ENCODE results near the gene SEMA4G. TPM values are rescaled to one million over a fixed set of nuclear protein-coding genes. Genes with fewer than 3 reads are reported as not detected.

Gene SEMA4G
- total RNA-seq, 1 experiment from 2014 or later, result 0.46 TPM

DNA sequence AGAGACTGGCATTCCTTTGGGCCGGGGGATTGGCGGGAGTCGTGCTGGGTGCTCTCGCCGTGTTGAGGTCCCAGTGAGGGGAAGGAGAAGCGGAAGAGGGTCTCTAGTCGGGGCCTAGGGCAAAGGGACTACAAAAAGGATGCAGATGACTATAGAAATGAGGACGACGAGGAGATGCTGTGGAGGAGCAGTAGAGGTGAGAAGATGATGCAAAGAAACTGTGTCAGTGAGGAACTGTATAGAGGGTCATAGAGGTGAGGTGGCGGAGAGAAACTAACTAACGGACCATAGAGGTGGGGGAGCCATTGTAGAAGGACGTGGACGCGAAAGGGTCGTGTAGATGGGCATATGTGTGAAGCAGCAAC is 18.4 kb downstream of the SEMA4G start:
- DNase-seq (ENCODE audit: low read depth), result no peak

DNA sequence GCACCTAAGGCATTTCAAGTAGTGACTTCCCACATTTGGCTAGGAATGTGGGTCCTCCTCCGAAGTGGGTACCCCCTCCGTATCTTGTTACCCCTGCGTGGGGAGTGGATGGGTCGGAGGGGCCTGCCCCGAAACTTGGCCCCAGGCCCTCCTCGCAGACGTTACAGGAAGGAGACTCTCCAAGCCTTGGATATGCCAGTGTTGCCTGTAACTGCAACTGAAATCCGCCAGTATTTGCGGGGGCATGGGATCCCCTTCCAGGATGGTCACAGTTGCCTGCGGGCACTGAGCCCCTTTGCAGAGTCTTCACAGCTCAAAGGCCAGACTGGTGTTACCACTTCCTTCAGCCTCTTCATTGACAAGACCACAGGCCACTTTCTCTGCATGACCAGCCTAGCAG is 18.9 kb downstream of the SEMA4G start:
- DNase-seq (ENCODE audit: low read depth), result no peak

DNA sequence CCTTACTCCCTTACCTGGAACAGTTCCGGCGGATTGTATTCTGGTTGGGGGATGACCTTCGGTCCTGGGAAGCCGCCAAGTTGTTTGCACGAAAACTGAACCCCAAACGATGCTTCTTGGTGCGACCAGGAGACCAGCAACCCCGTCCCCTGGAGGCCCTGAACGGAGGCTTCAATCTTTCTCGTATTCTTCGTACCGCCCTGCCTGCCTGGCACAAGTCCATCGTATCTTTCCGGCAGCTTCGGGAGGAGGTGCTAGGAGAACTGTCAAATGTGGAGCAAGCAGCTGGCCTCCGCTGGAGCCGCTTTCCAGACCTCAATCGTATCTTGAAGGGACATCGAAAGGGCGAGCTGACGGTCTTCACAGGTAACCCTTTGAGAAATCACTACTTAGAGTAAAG is 19.8 kb downstream of the SEMA4G start:
- no peak for DNase-seq (ENCODE audit: low read depth)

DNA sequence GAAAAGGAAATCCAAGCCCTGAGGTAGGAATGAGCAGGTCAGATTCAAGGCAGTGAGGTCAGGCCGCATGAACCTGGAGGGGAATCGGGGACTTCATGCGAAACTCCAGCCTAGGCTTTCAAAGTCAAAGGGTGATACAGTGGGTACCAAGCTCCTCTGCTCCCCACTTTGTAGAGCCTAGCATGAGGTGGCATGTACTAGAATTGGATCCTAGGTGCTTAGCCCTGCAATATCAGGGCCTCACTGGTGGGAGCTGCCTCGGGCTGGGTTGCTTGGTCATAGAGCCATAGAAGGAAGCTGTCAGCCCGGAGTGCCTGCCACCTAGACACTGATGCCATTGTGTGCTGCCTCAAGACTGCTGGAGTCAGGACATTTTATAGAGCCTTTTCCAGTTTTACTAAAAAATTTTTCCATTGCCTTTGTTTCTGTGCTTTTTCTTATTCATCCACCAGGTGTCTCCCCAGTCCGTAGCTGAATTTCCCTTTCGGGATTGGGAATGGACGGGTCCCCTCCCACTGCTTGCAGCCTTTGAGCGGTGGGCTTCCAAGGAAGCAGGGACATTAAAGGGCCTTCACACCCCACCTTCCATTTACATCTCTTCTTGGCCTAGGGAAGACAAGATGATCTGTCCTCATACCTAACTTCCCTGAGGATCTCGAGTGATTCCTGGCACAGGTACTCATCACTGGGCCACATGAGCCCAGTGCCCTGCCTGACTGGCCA is 24.8 kb downstream of the SEMA4G start:
- peak; percentile 47 for DNase-seq (ENCODE audit: low read depth)

DNA sequence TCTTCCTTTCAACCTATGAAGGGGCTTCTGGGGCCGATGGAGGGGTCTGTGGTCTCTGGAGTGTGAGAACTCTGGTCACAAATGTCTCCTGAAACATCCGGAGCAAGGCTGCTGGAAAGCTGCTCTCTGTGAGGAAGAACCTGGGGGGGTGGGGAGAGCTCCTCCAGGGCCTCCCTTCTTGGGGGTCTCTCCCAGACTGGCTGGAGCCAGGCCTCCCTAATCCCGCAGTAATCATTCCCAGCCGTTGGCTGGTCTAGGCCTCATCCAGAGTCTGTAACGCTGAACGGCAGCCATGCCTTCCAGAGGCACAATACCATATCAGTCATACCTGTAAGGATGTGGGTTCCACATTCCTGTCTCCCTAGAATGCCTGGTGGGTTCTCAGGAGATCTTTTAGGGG is 25.9 kb downstream of the SEMA4G start:
- DNase-seq (ENCODE audit: low read depth), result no peak

DNA sequence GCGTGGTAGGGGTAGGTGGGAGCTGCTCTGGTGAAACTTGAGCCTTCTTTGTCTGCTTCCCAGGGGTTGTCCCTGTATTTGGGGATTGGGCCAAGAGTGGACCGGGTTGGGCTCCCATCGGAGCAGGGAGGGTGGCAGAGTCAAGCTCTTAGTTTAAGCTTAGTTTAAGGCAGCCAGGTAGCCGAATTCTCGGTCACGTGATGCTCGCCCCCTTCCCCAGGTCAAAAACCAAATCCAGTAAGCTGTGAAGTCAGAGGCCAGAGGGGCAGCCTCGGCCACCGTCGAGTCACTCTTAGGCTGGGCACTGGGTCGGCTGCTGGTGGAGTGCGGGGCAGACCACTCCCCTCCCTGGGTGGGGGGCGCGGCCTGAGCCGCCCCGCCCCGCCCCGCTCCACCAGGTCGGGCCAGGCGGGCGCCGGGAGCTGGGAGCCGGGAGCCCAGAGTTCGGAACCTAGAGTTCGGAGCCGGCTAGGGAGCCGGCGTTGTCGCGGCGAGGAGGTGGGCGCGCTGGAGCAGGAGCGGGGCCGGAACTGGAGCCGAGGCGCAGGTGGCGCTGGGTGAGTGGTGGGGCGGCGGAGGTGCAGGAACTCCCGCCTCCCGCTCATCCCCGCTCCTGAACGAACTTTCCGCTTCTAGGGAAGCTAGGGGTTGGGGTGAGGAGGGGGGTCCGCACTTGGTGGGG is 27.5 kb downstream of the SEMA4G start:
- no peak for DNase-seq (ENCODE audit: low read depth)

DNA sequence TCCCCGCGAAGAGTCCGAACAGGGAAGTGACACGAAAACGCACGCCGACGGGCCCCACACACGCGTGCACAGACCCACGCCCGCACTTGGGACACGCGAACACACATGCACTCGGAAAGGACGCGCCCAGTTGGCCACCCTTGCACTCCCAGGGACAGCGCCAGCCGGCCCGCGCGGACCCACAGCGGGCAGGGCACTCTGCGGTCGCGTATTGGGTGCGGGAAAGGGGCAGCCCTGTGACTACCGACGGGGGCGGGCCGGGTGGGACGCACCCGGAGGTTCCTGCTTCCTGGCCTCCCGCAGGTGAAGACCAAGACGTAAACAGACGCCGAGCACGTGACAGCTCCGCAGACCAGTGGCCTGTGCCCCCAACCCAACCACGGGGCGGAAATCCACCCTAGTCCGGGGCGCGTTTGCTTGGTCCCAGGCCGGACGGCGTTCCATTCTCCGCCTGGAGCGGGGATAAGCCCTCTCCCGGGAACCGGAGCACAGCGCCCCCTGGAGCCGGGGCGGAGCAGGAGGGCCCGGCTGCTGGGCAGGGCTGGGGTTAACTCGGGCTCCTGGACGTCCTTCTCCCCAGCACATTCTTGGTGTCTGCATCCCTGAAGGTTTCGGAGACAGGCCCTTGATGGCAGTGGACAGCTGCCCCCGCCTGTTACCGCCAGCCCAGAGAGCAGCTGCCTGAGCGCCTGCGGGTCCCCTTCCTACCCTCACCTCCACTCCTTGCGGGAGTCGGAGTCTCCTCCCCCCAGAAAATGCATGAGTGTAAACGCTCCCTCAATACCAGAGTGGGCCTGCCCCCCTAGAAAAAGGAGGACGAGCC is 28.3 kb downstream of the SEMA4G start:
- DNase-seq (ENCODE audit: low read depth), result peak; percentile 98

DNA sequence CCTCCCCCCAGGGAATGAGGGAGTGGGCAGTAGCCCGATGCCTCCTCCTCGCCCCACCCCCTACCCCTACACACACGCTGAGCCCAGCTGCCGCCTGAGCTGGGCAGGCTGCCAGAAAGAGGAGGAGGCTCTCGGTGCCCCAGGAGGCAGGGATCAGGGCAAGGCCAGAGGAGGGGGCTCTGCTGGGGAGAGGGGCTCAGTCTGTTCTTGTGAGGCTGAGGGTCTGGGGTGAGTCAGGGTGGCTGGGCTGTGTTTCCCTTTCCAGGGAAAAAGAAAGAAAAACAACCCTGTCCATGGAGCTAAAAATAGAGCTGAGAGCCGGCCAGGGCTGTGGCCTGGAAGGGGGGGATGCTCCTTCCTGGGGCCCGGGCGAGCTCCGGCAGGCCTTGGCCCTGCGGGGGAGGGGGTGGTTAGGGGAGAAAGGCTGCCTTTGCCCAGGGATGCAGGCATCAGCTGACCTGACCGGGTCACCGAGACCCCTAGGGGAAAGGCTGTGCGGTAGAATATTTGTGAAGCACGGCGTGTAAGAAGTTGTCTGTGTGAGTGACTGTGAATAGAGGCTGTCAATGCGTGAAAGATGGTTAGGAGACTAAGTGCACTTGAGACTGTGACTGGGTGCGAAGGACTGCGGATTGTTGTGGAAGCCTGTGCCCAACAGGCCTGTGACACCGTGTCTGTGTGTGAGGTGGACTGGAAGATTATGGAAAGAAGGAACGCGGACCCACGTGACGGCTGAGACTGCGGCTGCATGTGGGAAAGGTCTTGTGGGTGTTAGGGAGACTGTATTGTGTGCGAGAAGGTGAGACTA is 29.1 kb downstream of the SEMA4G start:
- no peak for DNase-seq (ENCODE audit: low read depth)

DNA sequence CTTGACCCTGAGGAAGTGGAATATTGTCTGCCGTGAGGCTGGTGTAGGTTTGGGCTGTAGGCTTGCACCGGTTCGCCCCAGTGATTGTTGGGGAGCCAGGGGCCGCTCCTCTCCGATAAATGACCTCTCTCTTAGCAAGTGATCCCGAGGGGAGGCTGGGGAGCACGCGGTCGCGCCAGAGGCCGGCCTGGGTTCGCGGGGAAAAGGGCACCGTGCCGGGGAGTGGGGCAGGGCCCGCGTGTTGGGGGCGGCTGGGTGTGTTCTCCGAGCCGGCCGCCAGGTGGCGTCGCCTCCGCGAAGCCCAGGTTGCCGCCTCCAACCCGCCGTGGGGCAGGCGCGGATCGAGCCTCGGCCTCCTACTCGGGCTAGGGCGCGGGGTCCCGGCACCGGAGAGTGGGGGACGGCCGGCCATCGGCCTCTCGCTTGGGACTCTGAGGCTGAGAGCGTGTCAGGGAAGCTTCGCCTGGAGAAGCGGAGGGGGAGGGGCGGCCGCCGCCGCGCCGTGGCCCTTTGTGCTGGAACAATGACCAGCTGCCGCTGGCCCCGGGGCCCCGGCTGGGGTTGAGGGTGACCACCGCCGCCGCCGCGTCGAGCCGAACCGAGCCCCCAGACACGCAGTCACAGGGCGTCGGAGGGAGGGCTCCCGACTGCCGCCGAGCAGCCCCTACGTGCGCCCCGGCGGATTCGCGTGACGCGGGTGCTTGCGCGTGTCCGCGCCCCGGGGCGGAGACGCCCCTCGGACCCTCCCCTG is 29.9 kb downstream of the SEMA4G start:
- DNase-seq (ENCODE audit: low read depth), result peak; percentile 76

DNA sequence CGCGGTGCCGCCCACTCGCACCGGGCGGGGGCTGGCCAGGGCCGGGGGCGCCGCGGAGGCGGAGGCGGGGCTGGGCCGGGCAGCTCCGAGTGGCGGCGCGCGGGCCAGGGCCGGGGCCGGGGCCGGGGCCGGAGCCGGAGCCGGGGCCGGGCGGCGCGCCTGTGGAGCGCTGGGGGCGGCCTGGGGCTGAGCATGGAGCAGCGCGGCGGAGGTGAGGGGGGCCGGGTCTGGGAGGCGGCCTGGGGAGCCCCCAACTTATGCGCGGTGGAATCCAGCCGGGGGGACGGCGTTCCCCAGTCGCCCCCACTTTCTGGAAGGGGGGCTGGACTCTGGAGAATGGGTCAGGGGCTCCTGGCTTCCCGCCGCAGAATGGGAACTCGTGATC is 30.4 kb downstream of the SEMA4G start, which contains the start of gene LZTS2:
LZTS2 (plus strand) TSS at position 67 of the 385 bp plus-strand sequence. CDS start 2,731 bp downstream, outside the sequence.
- DNase-seq (ENCODE audit: low read depth), result no peak

DNA sequence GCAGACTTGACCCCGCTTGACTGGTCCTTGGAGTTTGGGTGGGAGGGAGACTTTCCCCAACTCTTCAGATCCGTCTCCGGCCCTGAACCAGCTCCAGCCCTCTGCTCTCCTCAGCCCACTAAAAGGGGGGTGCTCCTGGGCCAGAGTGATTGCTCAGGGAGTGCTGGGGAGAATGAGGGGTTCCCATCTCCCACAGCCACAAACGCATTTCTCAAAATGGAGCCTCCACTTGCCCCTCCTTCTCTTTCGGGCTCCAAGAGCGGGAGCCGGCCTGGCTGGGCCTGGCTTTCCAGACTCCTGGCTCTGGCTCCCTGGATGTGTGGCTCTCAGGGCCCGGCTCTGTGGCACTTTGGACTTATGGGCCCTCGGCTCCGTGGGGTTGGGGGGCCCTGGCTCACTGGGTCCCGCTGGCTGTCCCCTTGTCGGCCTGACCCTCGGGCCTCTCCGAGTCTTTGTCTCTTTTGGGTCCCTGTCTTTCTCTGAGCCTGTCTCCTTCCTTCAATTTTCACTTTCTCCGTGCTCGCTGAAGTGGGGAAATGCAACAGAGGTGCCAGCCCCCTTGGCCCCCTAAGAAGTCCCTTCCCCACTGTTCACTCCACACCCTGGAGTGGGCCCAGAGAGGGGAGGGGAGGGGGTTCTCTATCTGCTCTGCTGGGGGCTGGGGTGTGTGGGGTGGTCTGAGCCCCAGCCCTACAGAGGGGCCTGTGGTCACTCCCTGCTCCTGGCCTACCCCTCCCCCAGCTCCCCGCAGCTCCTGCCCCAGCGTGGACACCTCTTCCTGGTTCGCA is 31.0 kb downstream of the SEMA4G start:
- peak; percentile 38 for DNase-seq (ENCODE audit: low read depth)

DNA sequence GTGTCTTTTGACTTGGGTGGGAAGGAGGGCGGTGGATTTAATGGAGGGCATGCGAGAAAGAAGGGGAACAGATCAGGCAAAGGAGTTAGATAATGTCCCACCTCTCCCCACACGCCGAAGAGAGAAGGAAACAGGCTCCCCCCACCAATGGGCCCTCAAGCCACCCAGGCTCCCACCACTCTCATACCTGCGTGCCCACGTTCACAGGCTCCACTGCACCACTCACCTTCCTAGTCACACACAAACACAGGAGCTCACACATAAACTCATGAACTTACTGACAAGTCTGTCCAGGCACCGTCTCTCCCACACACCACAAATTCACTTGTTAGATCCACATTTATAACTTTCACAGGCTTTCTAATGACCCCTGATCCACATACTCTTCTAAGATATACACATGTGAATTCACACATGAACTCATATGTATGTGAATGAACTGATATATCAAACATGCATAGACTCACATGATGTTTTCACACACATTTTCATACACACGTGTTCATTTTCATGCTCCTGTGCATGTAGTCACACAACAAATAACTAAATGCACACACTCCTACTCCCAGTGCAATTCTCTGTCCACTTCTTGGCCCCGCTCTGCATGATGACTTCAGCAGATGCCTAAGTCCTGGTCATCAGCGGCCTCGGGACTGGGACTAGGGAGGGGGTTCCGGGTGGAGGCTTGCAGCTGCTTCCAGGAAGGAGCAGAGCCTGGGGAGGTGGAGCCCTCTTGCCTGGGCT is 31.8 kb downstream of the SEMA4G start:
- peak; percentile 94 for DNase-seq (ENCODE audit: low read depth)

DNA sequence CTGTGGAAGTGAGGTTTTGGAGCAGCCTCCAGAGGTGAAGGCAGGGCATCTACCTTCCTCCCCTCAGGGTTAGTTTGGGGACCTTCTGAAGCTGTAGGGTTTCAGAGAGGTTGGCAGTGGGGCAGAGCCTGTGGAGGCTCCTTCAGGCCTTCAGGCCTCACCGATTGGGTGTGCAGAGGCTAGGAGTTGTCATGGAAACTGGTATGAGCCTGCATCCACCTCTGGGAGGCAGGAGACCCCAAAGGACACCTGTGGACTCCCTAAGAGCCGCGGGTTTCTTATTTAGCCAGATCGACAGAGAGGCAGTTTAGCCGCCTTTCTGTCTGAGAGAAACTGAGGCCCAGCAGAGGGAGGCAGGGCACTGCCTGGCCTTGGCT is 32.3 kb downstream of the SEMA4G start:
- no peak for DNase-seq (ENCODE audit: low read depth)

DNA sequence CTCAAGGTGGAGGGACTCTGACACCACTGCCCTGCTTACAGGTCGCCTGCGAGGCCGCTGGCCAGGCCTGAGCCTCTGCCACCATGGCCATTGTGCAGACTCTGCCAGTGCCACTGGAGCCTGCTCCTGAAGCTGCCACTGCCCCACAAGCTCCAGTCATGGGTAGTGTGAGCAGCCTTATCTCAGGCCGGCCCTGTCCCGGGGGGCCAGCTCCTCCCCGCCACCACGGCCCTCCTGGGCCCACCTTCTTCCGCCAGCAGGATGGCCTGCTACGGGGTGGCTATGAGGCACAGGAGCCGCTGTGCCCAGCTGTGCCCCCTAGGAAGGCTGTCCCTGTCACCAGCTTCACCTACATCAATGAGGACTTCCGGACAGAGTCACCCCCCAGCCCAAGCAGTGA is 33.2 kb downstream of the SEMA4G start:
- no peak for DNase-seq (ENCODE audit: low read depth)

DNA sequence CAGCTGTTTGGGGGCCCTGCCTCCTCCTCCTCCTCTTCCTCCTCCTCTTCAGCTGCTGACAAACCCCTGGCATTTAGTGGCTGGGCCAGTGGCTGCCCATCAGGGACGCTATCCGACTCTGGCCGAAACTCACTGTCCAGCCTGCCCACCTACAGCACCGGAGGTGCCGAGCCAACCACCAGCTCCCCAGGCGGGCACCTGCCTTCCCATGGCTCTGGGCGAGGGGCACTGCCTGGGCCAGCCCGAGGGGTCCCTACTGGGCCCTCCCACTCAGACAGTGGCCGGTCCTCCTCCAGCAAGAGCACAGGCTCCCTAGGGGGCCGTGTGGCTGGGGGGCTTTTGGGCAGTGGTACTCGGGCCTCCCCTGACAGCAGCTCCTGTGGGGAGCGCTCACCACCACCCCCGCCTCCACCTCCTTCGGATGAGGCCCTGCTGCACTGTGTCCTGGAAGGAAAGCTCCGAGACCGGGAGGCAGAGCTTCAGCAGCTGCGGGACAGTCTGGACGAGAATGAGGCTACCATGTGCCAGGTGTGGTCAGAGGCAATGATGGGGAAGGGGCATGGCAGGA is 34.4 kb downstream of the SEMA4G start:
- no peak for DNase-seq (ENCODE audit: low read depth)

DNA sequence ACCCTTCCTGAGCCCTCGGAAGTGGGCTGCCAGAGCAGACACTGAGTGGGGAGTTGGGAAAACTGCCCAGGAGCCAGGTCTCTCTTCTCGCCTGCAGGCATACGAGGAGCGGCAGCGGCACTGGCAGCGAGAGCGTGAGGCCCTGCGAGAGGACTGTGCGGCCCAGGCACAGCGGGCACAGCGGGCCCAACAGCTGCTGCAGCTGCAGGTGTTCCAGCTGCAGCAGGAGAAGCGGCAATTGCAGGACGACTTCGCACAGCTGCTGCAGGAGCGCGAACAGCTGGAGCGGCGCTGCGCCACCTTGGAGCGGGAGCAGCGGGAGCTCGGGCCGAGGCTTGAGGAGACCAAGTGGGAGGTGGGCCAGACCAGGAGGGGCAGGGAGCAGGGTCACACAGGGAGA is 36.1 kb downstream of the SEMA4G start:
- no peak for DNase-seq (ENCODE audit: low read depth)

DNA sequence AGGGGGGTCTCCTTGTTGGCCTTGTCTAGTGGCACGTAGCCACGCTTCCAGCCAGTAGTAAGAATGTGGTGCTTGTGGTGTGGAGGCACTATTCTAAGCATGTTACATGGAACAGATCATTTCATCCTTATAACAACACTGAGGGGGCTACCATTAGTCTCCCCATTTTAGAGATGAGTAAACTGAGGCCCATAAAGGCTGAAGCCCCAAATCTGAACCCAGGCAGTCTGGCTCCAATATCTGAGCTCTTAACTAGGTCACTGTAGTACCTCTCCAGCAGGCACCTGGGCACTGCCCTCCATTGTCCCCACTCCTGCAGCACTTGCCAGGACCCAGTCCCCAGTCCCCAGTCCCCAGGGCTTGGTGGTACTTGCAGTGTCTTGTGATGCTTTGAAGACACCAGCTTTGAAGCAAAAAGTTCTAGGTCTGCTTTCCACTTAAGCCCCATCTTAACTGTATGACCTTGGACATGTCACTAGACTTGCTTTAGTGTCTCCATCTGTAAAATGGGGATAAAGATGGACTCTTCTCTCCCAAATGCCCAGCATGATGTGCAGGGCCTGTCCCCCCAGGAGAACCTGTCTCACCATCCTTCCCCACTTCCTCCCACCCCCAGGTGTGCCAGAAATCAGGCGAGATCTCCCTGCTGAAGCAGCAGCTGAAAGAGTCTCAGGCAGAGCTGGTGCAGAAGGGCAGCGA is 36.7 kb downstream of the SEMA4G start:
- DNase-seq (ENCODE audit: low read depth), result no peak

DNA sequence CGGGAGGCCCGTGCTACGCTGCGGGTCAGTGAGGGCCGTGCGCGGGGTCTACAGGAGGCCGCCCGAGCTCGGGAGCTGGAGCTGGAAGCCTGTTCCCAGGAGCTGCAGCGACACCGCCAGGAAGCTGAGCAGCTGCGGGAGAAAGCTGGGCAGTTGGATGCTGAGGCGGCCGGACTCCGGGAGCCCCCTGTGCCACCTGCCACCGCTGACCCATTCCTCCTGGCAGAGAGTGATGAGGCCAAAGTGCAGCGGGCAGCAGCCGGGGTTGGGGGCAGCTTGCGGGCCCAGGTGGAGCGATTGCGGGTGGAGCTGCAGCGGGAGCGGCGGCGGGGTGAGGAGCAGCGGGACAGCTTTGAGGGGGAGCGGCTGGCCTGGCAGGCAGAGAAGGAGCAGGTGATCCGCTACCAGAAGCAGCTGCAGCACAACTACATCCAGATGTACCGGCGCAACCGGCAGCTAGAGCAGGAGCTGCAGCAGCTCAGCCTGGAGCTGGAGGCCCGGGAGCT is 37.3 kb downstream of the SEMA4G start:
- peak; percentile 21 for DNase-seq (ENCODE audit: low read depth)

Measured in LHCN-M2 (cell line).